Aortic smooth muscle cell (primary cell): ENCODE results near the gene RAD1. TPM values are rescaled to one million over a fixed set of nuclear protein-coding genes. Genes with fewer than 3 reads are reported as not detected.

Source experiments
- total RNA-seq: library from RNA; depleted of rRNA; stranded (reverse); fragments of >200 nt; gene quantifications from 2 replicates; pipeline ENCODE4 v1.2.3, GENCODE V29; 2014

RAD1 gene
- total RNA-seq: 23.6 and 28.7 TPM in 2 replicates

DNA sequence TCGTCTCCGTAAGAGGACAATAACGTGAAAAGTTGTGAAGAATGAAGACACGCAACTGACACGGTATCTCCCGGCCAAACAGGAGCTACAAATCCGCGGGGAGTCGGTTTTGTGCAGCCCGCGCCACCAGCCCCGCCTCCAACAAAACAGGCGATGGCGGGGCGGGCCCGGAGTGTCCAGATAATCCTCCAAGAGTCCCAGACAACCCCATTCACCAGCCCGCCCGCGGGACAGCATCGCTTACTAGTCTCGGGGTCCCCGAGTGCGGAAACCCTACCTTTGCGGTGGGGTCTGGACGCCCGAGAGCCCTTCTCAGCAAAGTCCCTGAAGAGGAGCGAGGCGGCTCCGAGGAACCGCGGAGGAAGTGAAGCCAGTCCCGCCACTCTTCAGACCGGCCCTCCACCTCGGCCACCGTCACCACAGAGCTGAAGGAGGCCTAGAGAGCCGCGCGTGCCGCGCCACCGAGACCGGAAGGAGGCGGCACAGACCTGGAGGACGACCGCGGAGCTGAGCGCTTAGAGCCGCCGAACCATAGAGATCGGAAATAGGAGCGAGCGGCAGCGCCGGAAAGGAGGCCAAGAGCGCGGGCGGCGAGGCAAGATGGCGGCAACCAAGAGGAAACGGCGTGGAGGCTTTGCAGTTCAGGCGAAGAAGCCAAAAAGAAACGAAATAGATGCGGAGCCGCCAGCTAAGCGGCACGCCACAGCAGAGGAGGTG, at the start of gene RAD1, which contains the start of gene BRIX1:
Gene RAD1 (minus strand): TSS at position 366 of the 717 bp plus-strand sequence. CDS start 612 bp downstream, outside the sequence.
Gene BRIX1 (plus strand): TSS at position 573 of the 717 bp plus-strand sequence. CDS start 28 bp downstream, at position 601.

DNA sequence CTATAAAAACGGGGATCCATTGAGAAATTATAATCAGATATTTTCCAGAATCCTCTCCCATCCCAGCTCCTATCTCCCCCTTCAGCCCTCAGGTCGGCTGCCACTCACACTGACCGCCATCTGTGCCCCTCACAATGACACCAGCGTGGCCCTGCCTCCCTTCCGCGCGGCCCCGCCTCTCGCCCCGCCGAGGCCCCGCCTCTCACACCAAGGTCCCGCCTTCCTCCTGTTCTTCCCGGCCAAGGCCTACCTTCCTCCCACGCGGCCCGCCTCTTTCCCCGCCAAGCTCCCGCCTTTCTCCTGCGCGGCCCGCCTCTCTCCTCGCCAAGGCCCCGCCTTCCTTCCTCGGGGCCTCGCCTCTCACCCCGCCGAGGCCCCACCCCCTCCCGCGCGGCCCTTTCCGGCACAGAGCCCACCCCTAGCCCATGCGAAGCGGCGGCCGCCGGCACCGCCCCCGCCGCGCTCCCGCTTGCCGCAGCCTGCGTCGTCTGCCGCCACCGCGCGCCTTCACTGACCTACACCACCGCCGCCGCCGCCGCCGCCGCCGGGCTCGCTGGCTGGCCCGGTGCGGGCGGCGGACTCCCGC, 13.9 kb upstream of the RAD1 start, which contains the start of gene DNAJC21:
Gene DNAJC21 (plus strand): TSS at position 426 of the 586 bp plus-strand sequence. CDS start 261 bp downstream, outside the sequence.

Other genes with a start within 250 kb of the RAD1 start
- gene TTC23L, start 76.3 kb downstream of the RAD1 start, total RNA-seq: 0.13 and 0.31 TPM in 2 replicates
- gene BRIX1, start 207 bp upstream of the RAD1 start, total RNA-seq: 19.0 and 30.3 TPM in 2 replicates
- 41.5 and 44.7 TPM in 2 replicates for gene DNAJC21, start 14.1 kb upstream of the RAD1 start, total RNA-seq
- not detected in 2 replicates for gene AGXT2, start 132.4 kb upstream of the RAD1 start, total RNA-seq